ENCODE data around the gene SLC39A11.
"Not testable (repeated sequence)": the region's sequence is repeated elsewhere in the genome, so short reads cannot be mapped to it uniquely, and the experiment has no call there.

SLC39A11 gene

DNA sequence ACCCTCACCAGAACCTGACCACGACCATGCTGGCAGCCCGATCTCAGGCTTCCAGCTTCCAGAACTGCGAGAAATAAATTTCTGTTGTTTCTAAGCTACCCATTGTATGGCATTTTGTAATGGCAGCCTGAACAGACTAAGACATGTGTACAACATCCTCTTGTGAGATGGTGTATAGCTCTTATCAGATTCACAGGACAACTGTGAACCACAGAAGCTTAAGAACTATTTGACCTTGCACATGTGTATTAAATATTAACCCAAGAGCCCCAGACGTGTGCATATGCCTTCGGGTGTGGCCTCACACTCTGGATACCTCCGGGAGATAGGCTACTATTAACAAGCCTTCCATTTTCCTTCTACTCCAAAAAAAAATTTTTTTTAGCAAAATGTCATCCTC lies 248.9 kb downstream of the SLC39A11 start:
- DNase-seq (ENCODE audit: low read depth in 2 of 3, low spot score in 2 of 3) = no peak

DNA sequence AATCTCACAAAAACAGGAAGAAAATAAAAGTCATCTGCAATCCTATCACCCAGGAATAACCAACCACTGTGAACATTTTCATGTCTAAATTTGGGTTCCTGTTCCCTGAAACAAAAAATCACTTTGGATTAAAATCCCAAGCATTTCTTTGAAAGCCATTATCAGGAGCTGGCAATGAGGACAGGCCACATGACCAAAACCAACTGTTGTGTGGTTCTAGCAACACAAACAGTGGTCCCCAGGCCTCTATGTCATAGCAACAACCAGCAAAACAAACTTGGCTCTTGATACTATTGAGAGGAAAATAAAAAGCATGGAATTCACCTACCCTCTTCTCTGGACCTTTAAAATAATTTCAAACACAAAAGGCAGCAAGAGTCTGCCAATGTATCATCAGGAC lies 252.5 kb downstream of the SLC39A11 start:
- no peak for DNase-seq (ENCODE audit: low read depth in 2 of 3, low spot score in 2 of 3)

DNA sequence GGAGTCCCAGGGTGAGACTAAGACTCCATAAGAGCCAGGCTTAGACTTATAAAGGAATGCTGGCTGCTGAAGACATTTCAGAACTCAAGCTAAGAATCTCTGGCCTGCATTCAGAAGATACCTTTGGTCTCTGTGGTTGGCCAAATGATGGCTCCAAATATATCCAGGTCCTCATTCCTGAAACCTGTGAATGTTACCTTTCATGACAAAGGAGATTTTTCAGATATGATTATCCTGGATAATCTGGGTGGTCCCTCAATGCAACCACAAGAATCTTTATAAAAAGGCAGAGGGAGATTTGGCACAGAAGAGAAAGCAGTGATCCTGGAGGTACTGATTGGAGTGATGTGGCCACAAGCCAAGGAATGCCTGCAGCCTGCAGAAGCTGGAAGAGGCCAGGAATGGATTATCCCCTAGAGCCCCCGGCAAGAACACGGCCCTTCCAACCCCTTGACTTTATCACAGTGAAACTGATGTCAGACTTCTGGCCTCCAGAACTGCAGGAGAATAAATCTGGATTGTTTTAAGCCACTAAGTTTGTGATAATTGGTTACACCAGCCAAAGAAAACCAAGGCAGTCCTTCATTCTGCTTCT lies 253.3 kb downstream of the SLC39A11 start:
- DNase-seq (ENCODE audit: low read depth in 2 of 3, low spot score in 2 of 3) = no peak

DNA sequence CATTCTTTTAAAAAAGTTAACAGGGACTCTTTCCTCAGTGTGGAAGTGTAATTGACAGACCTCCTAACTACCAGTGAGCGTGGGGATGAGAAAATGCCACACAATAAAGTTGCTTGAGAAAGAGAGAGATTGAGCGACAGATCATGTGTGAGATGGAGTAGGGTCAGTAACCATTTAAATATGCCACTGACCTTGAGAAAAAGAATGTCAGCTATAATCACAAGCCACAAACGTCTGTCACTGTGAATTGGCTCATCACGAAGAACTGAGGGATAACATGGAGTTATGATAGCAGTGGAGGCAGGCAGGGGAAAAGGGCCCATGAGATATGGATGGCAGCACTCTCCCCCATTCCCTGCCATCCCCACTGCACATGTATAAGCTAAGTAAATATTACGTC lies 253.9 kb downstream of the SLC39A11 start:
- DNase-seq (ENCODE audit: low read depth in 2 of 3, low spot score in 2 of 3) = no peak

DNA sequence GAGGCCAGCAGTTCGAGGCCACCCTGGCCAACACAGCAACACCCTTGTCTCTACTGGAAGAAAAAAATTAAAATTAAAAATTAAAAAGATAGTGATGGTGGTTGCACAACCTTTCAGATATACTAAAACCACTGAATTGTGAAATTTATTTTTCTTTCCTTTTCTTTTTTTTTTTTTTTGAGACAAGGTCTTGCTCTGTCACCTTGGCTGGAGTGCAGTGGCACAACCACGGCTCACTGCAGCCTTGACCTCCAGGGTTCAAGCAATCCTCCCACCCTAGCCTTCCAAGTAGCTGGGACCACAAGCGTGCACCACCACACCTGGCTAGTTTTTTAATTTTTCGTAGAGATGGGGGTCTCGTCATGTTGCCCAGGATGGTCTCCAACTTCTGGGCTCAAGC lies 254.4 kb downstream of the SLC39A11 start:
- DNase-seq (ENCODE audit: low read depth in 2 of 3, low spot score in 2 of 3) = no peak

DNA sequence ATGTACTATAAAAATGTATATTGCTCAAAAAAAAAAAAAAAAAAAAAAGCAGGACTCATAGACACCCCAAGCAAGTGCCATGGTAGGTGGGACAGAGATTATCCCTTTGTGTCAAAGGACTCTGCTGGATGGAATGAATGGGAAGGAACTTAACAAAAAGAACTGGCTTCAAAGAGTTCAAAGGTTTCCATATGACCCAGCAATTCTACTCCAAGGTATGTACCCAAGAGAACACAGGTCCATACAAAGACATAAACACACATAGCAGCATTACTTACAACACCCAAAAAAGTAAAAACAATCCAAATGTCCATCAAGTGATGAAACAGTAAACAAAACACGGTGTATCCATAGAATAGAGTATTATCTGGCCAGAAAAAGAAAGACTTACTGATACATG lies 255.2 kb downstream of the SLC39A11 start:
- DNase-seq (ENCODE audit: low read depth in 2 of 3, low spot score in 2 of 3) = no peak

DNA sequence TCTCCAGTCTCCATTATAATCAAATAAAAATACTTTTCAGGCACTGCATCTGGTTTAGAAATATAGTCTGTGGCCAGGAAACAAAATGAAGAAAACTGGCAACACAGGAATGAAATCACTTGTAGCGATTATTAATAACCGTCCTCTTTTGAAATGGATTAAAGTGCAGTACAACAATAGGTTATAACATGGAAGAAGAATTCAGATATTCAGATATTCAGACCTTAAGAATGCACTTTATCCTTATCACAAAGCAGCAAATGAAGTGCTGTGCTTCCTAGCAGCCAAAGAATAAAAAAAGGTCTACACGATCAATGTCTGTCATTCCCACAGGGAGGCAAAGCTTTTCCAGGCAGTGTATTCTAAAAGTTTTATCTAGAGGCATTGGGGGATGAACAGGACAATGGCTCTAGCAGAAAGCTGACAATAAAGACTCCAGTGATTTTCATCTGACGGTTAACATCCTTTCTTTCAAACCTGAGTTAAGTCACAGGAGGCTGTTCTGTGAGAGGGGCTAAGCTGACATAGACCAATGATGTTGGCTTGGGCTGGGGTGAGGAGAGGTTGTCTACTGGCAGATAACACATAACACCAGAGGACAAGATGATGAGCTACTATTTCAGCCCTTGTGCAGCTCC lies 259.2 kb downstream of the SLC39A11 start:
- no peak for DNase-seq (ENCODE audit: low read depth in 2 of 3, low spot score in 2 of 3)

DNA sequence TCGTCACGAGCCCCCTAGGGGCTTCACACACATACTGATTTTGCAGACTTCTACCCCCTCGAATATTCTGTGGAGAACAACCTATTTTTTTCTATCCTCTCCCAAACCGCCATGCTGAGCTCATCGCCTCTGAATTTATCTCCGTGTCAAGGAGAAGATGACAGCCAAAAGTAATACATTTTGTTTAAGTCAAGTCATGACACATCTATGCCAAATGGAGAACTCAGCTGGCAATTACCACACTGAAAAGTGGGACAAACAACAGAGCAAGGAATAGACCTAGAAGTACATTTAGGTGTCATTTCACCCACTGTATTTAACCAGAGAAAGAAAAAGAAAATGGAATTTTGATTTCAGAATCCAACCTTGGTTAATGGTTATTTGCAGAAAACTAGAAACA lies 260.2 kb downstream of the SLC39A11 start:
- no peak for DNase-seq (ENCODE audit: low read depth in 2 of 3, low spot score in 2 of 3)

DNA sequence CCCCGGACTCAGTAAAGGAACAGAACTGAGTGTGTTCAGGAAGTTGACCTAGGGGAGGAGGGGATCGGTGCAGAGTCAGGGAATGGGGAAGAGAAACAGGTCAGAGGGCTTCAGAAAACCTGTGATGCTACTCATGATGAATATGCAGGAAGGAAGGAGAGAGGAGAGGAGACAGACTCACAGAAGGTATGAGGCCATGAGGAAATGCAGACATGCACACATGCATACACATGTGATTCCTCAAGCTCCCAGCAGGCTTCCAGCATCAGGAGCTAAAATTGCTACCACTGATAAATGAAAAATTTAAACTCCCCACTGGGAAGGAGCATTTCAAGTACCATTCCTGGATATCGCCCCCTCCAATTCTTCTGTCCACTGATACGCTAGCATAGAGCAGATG lies 262.6 kb downstream of the SLC39A11 start:
- no peak for DNase-seq (ENCODE audit: low read depth in 2 of 3, low spot score in 2 of 3)

DNA sequence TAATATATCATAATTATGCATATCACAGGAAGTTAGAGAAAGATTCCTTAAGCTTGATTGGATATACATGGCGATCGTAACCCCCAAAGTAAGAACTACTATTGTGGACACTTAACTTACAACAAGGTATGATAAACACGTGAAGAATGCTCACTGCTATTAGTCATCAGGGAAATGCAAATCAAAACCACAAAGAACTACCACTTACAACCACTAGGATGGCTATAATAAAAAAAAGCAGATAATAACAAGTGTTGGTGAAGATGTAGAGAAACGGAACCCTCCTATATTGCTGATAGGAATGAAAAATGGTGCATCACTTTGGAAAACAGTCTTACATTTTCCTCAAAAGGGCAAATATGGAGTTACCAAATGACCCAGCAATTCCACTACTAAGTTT lies 265.9 kb downstream of the SLC39A11 start:
- DNase-seq (ENCODE audit: low read depth in 2 of 3, low spot score in 2 of 3) = no peak

DNA sequence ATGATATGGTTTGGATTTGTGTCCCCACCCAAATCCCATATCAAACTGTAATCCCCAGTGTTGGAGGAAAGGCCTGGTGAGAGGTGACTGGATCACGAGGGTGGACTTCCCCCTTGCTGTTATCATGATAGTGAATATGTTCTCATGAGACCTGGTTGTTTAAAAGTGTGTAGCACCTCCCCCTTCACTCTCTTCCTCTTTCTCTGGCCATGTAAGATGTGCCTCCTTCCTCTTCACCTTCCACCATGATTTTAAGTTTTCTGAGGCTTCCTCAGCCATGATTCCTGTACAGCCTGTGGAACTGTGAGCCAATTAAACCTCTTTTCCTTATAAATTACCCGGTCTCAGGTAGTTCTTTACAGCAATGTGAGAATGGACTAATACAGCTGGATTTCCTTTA lies 266.4 kb downstream of the SLC39A11 start:
- DNase-seq (ENCODE audit: low read depth in 2 of 3, low spot score in 2 of 3) = not testable (repeated sequence)

DNA sequence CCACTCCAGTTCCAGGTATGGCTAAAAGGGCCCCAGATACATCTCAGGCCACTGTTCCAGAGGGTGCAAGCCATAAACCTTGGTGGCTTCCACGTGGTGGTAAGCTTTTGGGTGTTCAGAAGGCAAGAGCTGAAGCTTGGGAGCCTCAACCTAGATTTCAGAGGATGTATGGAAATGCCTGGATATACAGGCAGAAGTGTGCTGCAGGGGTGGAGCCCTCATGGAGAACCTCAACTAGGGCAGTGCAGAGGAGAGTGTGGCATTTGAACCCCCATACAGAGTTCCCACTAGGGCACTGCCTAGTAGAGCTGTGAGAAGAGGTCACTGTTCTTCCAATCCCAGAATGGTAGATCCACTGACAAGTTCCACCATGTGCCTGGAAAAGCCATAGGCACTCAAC lies 267.3 kb downstream of the SLC39A11 start:
- no peak for DNase-seq (ENCODE audit: low read depth in 2 of 3, low spot score in 2 of 3)

DNA sequence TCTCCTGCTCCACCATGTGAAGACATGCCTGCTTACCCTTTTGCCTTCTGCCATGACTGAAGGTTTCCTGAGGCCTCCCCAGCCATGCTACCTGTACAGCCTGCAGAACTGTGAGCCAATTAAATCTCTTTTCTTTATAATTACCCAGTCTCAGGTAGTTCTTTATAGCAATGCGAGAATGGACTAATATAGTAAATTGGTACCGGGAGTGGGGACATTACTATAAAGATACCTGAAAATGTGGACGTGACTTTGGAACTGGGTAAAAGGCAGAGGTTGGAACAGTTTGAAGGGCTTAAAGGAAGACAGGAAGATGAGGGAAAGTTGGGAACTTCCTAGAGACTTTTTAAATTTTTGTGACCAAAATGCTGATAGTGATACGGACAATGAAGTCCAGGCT lies 268.2 kb downstream of the SLC39A11 start:
- DNase-seq (ENCODE audit: low read depth in 2 of 3, low spot score in 2 of 3) = not testable (repeated sequence)

DNA sequence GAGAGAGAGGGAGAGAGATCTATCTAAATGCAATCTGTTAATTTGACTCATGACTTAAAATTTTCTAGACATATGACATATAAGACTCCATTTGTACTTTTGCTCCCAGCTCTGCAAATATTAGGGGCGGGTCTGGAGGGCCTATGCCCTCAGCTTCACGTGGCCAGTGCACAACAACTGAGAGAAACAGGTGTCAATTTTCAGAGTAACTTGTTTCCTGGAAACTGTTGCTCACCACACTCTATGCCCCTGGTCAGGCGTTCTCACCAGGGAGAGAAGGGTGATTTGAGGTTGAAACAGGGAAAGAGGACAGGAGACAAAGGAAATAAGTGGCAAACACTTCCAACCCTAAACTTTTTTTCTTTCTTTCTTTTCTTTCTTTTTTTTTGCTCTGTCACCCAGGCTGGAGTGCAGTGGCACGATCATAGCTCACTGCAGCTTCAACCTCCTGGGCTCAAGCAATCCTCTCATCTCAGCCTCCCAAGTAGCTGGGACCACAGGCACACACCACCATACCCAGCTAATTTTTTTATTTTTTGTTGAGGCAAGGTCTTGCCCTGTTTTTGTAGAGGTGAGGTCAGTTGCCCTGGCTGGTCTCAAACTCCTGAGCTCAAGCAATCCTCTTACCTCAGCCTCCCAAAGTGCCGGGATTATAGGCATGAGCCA lies 270.0 kb downstream of the SLC39A11 start:
- DNase-seq (ENCODE audit: low read depth in 2 of 3, low spot score in 2 of 3) = no peak

DNA sequence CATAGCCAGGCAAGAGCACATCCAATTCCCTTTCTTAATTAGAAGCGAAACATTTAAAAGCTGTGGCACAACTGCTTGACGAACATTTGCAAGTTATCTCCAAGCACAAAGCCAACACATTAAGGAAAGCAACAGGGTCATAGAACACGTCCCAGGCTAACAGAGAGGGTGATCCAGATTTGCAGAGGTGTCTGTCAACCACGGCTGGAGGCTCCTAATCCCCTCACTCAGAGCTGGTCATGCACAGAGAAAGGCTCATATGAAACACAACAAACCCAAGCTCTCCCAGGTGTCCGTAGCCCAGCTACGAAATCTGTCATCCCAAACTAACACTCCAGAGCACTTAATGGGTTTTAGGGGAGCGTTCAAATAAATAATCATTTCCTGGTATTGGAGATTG lies 276.1 kb downstream of the SLC39A11 start:
- DNase-seq (ENCODE audit: low read depth in 2 of 3, low spot score in 2 of 3) = no peak

DNA sequence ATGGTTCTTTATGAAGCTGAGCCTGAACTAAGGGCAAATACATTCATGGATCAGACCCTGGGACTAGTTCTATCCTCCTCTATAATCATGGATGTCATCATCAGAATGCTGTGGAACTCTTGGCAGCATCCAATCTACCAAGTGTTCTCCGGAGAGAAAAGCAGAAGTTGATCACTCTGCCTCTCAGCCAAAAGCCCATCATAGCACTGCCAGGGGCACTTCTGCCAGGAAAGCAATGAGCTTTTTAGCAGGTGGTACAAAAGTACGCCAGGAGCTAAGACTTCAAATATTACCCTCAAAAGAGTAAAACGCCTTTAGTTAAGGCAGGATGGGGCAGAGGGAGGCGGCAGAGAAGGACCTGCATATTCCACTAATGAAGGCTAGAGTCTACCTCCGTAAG lies 279.0 kb downstream of the SLC39A11 start:
- no peak for DNase-seq (ENCODE audit: low read depth in 2 of 3, low spot score in 2 of 3)

DNA sequence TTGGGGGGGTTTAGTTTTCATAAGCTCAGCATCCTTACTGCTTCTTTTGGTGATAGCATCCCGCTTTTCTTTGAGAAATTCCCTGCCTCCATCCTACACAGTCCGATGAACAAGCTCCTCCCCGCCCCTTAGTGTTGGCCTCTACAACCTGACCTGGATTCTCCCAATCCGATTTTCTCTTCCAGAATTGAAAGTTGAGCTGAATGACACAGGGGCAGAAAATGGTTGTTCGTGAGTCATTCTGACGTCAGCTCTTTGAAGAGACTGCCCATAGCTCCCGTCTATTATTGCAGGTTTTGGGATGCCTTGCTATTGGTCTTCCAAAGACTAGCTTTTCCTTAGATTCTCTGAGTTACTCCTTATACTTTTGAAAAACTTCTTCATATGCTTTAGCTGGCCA lies 279.7 kb downstream of the SLC39A11 start:
- no peak for DNase-seq (ENCODE audit: low read depth in 2 of 3, low spot score in 2 of 3)

DNA sequence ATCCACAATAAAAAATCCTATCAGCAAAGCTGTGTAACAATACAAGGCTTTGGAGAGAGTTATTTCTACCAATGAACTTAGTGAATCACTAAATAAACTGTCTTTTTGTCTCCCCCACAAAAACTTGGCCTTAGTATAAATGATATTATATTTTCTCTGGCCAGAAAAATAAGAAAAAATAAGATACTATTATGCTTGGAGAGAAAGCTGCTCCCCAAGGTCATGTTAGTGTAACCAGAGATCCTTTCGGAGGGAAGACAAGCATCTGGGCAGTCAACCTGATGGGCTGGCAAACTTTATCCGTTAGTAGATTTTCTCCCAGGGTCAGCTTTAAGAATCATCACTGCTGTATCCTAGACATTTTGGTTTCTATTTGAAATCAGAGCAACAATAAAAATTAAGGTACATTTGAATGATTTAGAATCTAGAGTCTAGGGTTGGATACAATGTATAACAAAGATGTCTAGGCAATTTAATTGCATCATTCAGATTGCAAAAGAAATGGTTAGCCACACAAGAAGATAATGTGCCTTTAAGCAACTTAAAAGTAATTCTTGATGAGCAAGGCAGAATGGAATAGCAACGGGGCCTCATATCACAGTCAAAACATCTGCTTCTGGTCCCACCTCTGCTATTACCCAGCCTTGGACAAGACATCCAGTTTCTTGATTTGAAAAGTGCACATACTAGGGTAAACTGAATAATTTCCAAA lies 280.4 kb downstream of the SLC39A11 start:
- DNase-seq (ENCODE audit: low read depth in 2 of 3, low spot score in 2 of 3) = no peak

DNA sequence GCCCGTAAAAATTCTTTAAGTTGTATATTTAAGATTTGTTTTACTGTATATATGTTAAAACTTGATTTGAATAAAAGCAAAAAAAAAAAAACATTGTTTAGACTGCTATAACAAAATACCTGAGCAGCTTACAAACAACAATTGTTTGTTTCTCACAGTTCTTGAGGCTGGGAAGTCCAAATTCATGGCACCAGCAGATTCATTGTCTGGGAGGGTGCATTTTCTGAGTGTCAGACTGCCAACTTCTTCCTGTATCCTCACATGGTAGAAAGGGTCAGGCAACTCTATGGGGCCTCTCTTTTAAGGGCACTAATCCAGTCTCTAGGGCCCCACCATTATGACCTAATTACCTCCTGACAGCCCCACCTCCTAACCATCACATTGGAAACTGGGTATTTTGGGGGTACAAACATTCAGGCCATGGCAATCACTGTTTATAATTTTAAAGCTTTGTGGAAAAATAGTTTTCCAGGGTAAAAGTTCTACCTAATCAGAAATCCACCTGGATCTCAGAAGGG lies 281.4 kb downstream of the SLC39A11 start:
- no peak for DNase-seq (ENCODE audit: low read depth in 2 of 3, low spot score in 2 of 3)

DNA sequence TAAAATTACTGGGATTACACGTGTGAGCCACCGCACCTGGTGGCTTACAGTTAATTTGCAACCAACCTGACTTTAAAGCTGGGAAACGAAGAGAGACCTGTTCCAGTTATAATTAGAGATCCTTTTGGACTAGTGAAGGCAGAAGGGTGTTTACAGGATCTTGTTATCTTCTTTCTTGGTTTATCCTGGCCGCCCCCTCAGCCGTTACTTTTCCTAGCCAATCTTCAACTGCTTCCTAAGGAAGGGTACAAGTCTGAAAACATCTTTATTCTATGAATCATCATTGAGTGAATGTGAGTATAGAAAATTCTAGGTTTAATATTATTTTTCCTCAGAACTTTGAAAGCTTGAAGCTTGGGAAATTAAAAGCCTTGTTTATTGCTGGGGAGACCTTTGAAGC lies 286.5 kb downstream of the SLC39A11 start:
- DNase-seq (ENCODE audit: low read depth in 2 of 3, low spot score in 2 of 3) = no peak

DNA sequence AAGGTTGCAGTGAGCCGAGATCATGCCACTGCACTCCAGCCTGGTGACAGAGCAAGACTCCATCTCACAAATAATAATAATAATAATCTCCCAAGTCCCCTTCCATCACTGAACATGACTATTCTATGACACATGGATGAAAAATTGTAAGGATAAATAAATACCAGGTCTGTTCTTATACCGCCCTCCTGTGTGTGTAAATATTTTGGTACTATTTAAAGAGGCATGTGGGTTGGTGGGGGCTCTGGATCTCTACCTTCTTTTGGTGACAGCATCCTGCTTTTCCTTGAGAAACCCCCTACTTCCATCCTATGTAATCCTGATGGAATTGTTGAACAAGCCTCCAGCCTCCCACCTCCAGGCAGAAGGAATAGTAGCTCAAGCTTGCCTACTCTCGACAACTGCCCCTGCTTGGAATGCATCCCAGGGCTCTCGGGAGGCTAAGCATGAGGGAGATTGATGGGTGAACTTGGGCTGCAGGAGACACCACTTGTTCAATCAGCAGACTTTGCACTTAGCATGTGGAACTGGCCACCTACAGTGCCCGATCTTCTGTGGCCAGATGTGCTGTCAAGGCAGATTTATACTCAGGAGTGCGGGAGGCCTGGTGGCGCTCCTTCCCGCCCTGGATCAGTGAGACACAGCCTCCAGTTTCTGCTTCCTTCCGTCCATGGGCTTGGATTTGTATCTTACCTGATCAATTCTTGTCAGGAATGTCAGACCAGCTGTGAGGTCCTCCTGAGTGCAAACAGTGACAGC lies 287.4 kb downstream of the SLC39A11 start:
- no peak for DNase-seq (ENCODE audit: low read depth in 2 of 3, low spot score in 2 of 3)

Data from activated CD8-positive, alpha-beta memory T cell treated with anti-CD3 and anti-CD28 coated beads for 48 hours (primary cell).